GM19328 (cell line): ENCODE measurements around the gene VWA7.
"Not testable (repeated sequence)": the region's sequence is repeated elsewhere in the genome, so short reads cannot be mapped to it uniquely, and the experiment has no call there.

Source experiments
- ATAC-seq: cut with Tn5 transposase; IDR thresholded peaks from one replicate; pipeline ENCODE4 v1.9.1; 2021; ENCODE audit warnings: mild to moderate bottlenecking, moderate library complexity; ENCODE audit not compliant: unreplicated experiment

The VWA7 gene

GRCh38 chr6:31805939-31806469, 28.9 kb upstream of the VWA7 start:
- no peak for ATAC-seq

DNA sequence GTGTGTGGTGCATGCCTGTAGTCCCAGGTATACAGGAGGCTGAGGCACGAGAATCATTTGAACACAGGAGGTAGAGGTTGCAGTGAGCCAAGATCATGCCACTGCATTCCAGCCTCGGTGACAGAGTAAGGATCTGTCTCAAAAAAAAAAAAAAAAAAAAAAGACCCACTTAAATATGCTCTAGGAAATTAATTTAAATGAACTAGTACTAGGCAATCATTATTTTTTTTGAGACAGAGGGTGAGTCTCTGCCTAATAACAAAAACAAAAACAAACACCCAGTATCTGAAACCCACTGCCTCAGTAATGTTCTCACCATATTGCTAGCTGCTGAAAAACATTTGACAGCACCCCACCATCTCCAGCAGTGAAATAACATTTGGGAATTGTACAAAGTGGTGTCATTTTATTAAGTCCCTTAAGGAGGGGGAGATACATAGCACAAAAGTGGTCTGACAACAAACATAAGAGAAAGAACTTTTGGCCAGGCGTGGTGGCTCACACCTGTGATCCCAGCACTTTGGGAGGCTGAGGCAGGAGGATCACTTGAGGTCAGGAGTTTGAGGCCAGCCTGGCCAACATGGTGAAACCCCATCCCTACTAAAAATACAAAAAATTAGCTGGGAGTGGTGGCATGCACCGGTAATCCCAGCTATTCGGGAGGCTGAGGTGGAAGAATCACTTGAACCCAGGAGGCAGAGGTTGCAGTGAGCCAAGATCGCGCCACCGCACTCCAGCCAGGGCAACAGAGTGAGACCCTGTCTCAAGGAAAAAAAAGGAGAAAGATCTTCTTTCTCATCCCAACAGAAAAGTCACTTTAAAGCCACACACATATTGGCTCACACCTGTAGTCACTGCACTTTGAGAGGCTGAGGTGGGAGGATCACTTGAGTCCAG, 24.2 kb upstream of the VWA7 start:
- not testable (repeated sequence) for ATAC-seq

GRCh38 chr6:31799781-31800180, 22.7 kb upstream of the VWA7 start:
- no peak for ATAC-seq

GRCh38 chr6:31797588-31797987, 20.5 kb upstream of the VWA7 start:
- ATAC-seq: no peak

GRCh38 chr6:31796993-31797385, 19.9 kb upstream of the VWA7 start:
- ATAC-seq: no peak

DNA sequence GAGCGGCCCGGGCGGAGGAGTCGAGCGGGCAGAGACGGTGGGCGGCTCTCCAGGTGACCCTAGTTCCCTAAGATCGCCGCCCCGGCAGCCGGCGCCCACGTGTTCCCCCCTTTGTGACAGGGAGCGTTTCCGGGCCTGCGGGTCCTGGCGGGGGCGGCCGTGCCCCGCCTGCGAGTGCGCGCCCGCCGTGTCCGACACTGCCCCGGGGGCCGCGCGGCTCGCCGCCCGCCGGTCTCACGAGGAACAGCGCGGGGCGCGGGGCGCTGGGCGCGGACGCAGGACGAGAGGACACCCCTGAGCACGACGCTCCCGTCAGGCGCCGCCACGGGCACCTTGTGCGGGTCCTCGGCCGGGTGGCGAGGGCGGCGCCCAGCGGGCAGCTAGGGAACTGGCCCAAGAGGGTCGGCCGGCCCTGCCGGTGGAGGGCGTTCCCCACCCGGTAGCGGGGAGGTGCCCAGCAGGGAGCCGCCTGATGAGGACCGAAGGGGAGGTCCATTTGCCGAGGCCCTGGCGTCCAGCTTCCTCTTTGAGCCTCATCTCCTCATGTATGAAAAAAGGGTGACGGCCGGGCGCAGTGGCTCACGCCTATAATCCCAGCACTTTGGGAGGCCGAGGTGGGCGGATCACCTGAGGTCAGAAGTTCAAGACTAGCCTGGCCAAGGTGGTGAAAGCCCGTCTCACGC, 18.6 kb upstream of the VWA7 start, which contains the start of gene VARS1:
VARS1 (minus strand) TSS at position 137 of the 683 bp plus-strand sequence. CDS start 535 bp downstream, outside the sequence.
- ATAC-seq: peak; percentile 60

- ATAC-seq: no peak
Observed at GRCh38 chr6:31794866-31795615, 17.9 kb upstream of the VWA7 start.

DNA sequence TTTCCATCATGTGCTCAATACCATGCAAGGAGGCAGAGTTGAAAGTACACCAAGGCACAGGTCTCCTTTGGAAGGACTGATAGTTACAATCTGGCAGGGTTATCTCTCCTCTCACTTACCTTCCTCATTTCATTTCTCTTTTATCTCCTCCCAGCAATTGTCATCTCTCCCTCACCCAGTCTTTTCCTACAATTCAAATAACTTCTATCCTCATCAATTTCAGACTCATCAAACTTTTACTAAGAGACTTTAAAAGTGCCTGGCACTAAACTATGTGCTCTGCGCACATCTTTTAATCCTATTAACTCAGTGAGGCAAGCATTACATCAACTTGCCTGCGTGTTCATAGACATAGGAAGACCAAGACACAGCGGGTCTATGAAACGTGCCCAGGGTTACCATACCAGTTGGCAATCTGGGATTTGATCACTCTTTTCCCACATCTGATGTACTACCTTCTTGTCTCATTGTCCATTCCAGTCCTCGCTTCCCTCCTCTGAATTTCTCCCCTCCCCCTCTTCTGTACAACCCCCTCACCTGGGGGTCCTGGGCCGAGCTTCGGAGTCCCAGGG, 17.3 kb upstream of the VWA7 start:
- ATAC-seq: no peak

- not testable (repeated sequence) for ATAC-seq
Observed at GRCh38 chr6:31793927-31794245, 16.8 kb upstream of the VWA7 start.

DNA sequence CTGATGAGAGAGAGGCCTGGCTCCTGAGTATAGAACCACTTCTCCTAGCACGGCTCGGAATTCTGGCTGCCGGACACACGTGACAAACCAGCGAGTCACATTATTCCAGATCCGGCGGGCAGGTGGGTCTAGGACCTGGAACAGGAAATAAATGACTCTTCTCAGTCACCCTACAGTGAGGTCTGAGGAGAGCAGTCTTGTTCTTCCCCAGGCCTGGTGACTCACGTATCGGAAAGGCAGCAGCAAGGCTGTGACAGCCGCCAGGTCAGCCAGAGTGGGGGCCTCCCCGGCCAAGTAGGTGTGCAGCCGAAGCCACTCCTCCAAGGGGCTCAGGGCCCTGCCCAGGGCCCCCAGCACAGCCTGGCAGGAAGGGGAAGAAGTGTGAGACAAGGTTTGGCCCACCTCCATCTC, 15.6 kb upstream of the VWA7 start:
- ATAC-seq: no peak

DNA sequence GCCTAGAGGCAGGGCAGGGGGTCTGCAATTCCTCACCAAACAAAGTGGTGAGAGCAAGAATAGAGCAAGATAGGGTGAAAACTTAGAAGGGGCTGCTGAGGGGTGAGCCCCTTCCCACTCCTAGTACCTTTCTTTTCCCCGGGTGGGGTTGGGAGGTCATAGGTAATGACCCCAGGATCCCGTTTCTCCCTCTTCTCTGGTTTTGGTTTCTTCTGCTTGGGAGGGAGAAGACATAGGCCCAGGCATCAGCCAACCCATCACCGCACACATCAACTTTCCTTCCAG, 14.9 kb upstream of the VWA7 start:
- ATAC-seq: no peak

GRCh38 chr6:31791324-31792089, 14.4 kb upstream of the VWA7 start:
- ATAC-seq: no peak

- no peak for ATAC-seq
Observed at GRCh38 chr6:31785475-31785874, 8.3 kb upstream of the VWA7 start.

DNA sequence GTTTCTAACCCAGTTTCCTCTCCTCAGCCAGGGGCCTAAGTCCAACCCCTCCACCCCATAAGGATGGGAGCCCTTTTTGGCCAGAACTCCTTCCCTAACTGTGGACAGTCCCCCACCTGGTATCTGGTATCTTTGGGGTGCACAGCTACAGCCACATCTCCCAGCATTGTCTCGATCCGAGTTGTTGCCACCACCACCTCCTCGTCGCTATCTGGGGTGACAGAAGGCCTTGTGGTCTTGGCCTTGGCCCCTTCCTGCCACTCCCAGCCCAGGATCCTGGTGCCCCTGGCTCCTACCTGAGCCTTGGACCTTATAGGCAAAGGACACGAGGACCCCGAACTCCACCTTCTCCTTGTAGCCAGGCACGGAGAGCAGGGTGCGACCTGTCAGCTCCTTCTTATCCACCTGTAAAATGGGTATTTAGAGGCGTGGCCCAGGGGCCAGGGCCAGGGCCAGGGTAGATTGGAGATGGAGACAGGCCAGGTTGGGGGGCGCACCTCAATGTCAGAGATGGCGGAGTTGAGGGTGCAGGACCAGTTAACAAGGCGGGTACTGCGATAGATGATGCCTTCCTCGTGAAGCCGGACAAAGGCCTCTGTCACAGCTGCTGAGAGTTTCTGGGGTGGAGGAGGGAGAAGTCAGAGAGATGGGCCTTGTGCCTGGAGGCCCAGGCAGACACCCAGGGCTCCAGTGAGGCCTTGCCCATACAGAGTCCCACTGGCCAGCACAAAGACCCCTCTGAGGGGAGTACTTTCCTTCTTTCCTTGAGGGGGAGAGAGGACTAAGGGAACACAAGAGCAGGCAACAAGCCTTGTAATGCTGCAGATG, 7.2 kb upstream of the VWA7 start:
- ATAC-seq: no peak

GRCh38 chr6:31782126-31782855, 5.2 kb upstream of the VWA7 start:
- ATAC-seq: no peak

- no peak for ATAC-seq
Observed at GRCh38 chr6:31781244-31782125, 4.4 kb upstream of the VWA7 start.

- no peak for ATAC-seq
Observed at GRCh38 chr6:31780507-31781243, 3.5 kb upstream of the VWA7 start.
